HepG2 (cell line): Measurements from ENCODE around the gene MAD2L2.

Experiments used
- ATAD3A ChIP-seq: sonication (generic); formaldehyde crosslinking; IDR thresholded peaks from 2 replicates; pipeline ENCODE4 v1.4.0; 2020; ENCODE audit warnings: missing genetic modification reagents
- CBFB ChIP-seq: sonication (generic); formaldehyde crosslinking; IDR thresholded peaks from 2 replicates; pipeline ENCODE4 v1.4.0; 2020; ENCODE audit warnings: missing genetic modification reagents
- CEBPG ChIP-seq: IDR thresholded peaks from 2 replicates; pipeline ENCODE4 v1.6.1; 2016
- CTCF ChIP-seq: sonication (generic); formaldehyde crosslinking; IDR thresholded peaks from 2 replicates; pipeline ENCODE4 v1.5.0; 2020; ENCODE audit warnings: mild to moderate bottlenecking, missing genetic modification reagents, moderate library complexity
- GTF3A ChIP-seq: sonication (generic); formaldehyde crosslinking; conservative IDR thresholded peaks from 2 replicates; pipeline ENCODE4 v1.4.0; 2020; ENCODE audit warnings: mild to moderate bottlenecking, missing genetic modification reagents
- IRF2 ChIP-seq: IDR thresholded peaks from 2 replicates; pipeline ENCODE4 v1.6.1; 2018; ENCODE audit warnings: missing genetic modification reagents, missing compliant biosample characterization
- MAZ ChIP-seq, 2 experiments: sonication (generic) in 1 of 2; formaldehyde crosslinking in 1 of 2; IDR thresholded peaks; 2 replicates each; pipeline versions ENCODE4 v1.5.0 to v1.6.1; 2012 to 2020; ENCODE audit warnings: low read depth in 2 of 2, mild to moderate bottlenecking in 2 of 2, borderline replicate concordance in 1 of 2, improper control_type of control experiment in 1 of 2, low read length in 1 of 2, missing genetic modification reagents in 1 of 2, moderate library complexity in 1 of 2
- NFYC ChIP-seq: IDR thresholded peaks from 2 replicates; pipeline ENCODE4 v1.6.1; 2016; ENCODE audit warnings: missing genetic modification reagents, missing compliant biosample characterization
- SIN3A ChIP-seq: IDR thresholded peaks from 2 replicates; pipeline ENCODE4 v1.6.1; 2011; ENCODE audit warnings: low read depth, mild to moderate bottlenecking, control low read depth, low read length, borderline replicate concordance
- SP1 ChIP-seq, 2 experiments: fragments of 450-650 bp in 1 of 2; sonication (generic) in 1 of 2; formaldehyde crosslinking in 1 of 2; IDR thresholded peaks; 2 replicates each; pipeline versions ENCODE4 v1.4.0 to v1.6.1; 2016 to 2020; ENCODE audit warnings: missing genetic modification reagents in 1 of 2
- STAT5B ChIP-seq: sonication (generic); formaldehyde crosslinking; IDR thresholded peaks from 2 replicates; pipeline ENCODE4 v1.4.0; 2020; ENCODE audit warnings: missing genetic modification reagents
- ZNF10 ChIP-seq: sonication (generic); formaldehyde crosslinking; IDR thresholded peaks from 2 replicates; pipeline ENCODE4 v1.4.0; 2020; ENCODE audit warnings: mild to moderate bottlenecking, low read depth, missing genetic modification reagents, borderline replicate concordance
- TF ChIP-seq, protein P1 (sequence below): sonication (generic); formaldehyde crosslinking; IDR thresholded peaks from 2 replicates; pipeline ENCODE4 v1.5.1; 2020; ENCODE audit warnings: missing genetic modification reagents, mild to moderate bottlenecking, borderline replicate concordance
- TF ChIP-seq, protein P2 (sequence below): sonication (generic); formaldehyde crosslinking; IDR thresholded peaks from 2 replicates; pipeline ENCODE4 v1.4.0; 2020; ENCODE audit warnings: missing genetic modification reagents

- TF ChIP-seq ATAD3A (no peak), SP1 (IDR thresholded peaks at IDR 0.05) (no peak), SP1 (CRISPR knock-in tag; IDR thresholded peaks at IDR 0.05) (no peak), MAZ (IDR thresholded peaks at IDR 0.05; ENCODE audit: borderline replicate concordance, low read depth, low read length) (no peak), MAZ (CRISPR knock-in tag; IDR thresholded peaks at IDR 0.05; ENCODE audit: low read depth) (no peak), IRF2 (no peak), GTF3A (CRISPR knock-in tag) (no peak), ZNF10 (CRISPR knock-in tag) (no peak), CEBPG (CRISPR knock-in tag) (no peak), CTCF (CRISPR knock-in tag) (no peak), CBFB (CRISPR knock-in tag) (no peak), STAT5B (CRISPR knock-in tag) (no peak), NFYC (CRISPR knock-in tag) (no peak), SIN3A (no peak)
- TF ChIP-seq, protein P1, sequence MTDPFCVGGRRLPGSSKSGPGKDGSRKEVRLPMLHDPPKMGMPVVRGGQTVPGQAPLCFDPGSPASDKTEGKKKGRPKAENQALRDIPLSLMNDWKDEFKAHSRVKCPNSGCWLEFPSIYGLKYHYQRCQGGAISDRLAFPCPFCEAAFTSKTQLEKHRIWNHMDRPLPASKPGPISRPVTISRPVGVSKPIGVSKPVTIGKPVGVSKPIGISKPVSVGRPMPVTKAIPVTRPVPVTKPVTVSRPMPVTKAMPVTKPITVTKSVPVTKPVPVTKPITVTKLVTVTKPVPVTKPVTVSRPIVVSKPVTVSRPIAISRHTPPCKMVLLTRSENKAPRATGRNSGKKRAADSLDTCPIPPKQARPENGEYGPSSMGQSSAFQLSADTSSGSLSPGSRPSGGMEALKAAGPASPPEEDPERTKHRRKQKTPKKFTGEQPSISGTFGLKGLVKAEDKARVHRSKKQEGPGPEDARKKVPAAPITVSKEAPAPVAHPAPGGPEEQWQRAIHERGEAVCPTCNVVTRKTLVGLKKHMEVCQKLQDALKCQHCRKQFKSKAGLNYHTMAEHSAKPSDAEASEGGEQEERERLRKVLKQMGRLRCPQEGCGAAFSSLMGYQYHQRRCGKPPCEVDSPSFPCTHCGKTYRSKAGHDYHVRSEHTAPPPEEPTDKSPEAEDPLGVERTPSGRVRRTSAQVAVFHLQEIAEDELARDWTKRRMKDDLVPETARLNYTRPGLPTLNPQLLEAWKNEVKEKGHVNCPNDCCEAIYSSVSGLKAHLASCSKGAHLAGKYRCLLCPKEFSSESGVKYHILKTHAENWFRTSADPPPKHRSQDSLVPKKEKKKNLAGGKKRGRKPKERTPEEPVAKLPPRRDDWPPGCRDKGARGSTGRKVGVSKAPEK (CRISPR knock-in tag) = no peak
- TF ChIP-seq, protein P2, sequence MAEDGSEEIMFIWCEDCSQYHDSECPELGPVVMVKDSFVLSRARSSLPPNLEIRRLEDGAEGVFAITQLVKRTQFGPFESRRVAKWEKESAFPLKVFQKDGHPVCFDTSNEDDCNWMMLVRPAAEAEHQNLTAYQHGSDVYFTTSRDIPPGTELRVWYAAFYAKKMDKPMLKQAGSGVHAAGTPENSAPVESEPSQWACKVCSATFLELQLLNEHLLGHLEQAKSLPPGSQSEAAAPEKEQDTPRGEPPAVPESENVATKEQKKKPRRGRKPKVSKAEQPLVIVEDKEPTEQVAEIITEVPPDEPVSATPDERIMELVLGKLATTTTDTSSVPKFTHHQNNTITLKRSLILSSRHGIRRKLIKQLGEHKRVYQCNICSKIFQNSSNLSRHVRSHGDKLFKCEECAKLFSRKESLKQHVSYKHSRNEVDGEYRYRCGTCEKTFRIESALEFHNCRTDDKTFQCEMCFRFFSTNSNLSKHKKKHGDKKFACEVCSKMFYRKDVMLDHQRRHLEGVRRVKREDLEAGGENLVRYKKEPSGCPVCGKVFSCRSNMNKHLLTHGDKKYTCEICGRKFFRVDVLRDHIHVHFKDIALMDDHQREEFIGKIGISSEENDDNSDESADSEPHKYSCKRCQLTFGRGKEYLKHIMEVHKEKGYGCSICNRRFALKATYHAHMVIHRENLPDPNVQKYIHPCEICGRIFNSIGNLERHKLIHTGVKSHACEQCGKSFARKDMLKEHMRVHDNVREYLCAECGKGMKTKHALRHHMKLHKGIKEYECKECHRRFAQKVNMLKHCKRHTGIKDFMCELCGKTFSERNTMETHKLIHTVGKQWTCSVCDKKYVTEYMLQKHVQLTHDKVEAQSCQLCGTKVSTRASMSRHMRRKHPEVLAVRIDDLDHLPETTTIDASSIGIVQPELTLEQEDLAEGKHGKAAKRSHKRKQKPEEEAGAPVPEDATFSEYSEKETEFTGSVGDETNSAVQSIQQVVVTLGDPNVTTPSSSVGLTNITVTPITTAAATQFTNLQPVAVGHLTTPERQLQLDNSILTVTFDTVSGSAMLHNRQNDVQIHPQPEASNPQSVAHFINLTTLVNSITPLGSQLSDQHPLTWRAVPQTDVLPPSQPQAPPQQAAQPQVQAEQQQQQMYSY = no peak
These were observed 21.2 kb upstream of the MAD2L2 start for GRCh38 chr1:11701981-11702803.
